Vagina (tissue), 2 donors: ENCODE measurements around the gene MSL2.

Experiments
- CTCF ChIP-seq, 3 experiments: fragments of 450-650 bp in 2 of 3; fragments of 200-600 bp in 1 of 3; sonication (generic) in 1 of 3; IDR thresholded peaks; one replicate each; pipeline ENCODE4 v1.5.1; 2017 to 2019; ENCODE audit warnings: antibody characterized with exemption in 3 of 3, mild to moderate bottlenecking in 2 of 3, moderate library complexity in 2 of 3
- POLR2A ChIP-seq, 2 donors: fragments of 450-650 bp; IDR thresholded peaks; one replicate each; pipeline ENCODE4 v1.6.1; 2017; ENCODE audit warnings: antibody characterized with exemption in 2 of 2, mild to moderate bottlenecking in 2 of 2, moderate library complexity in 2 of 2
- POLR2AphosphoS5 ChIP-seq, 2 donors: sonication (generic); formaldehyde crosslinking; IDR thresholded peaks; one replicate each; pipeline ENCODE4 v1.9.0; 2017; ENCODE audit warnings: antibody characterized with exemption in 2 of 2, mild to moderate bottlenecking in 2 of 2, low read depth in 1 of 2; ENCODE audit not compliant: insufficient read depth in 1 of 2

GRCh38 chr3:136141891-136142290 lies 54.2 kb downstream of the MSL2 start:
- no peak for TF ChIP-seq POLR2AphosphoS5 (IDR thresholded peaks at IDR 0.05; ENCODE audit: insufficient read depth in 1 of 2, low read depth in 1 of 2)
- TF ChIP-seq CTCF (IDR thresholded peaks at IDR 0.05) = no peak
- TF ChIP-seq POLR2A (IDR thresholded peaks at IDR 0.05) = no peak
